Pancreas (tissue), 10 donors: Measurements from ENCODE around the gene KIT. TPM values are rescaled to one million over a fixed set of nuclear protein-coding genes. Genes with fewer than 3 reads are reported as not detected.

Experiments
- ATAC-seq, 4 donors: fragments of 200-7000 bp; cut with Tn5 transposase; one replicate each; pipeline versions ENCODE4 v1.8.0 to v1.9.1; 2020; ENCODE audit warnings: mild to moderate bottlenecking in 4 of 4, moderate library complexity in 4 of 4
- DNase-seq, 6 donors: peaks; one replicate each; pipeline ENCODE4 v3.0.0-alpha.2; 2020
- FAIRE-seq: peaks from 2 replicates; lab custom pipeline; 2012; peaks lifted over from hg19 to GRCh38; lab: Jason Lieb, UNC
- H3K27ac ChIP-seq, 4 donors: fragments of 200-600 bp; sonication (generic); 1 replicate in 3 of 4; 2 replicates in 1 of 4; pipeline versions ENCODE4 v1.5.0 to v1.8.0; 2020
- H3K27me3 ChIP-seq, 4 donors: fragments of 200-600 bp; one replicate each; pipeline ENCODE4 v1.8.0; 2021
- H3K36me3 ChIP-seq, 3 donors: fragments of 200-600 bp; sonication (generic) in 1 of 3; one replicate each; pipeline versions ENCODE4 v1.5.0 to v1.8.0; 2020 to 2021
- H3K4me1 ChIP-seq, 3 donors: fragments of 200-600 bp; one replicate each; pipeline ENCODE4 v1.8.0; 2021
- H3K4me3 ChIP-seq, 4 donors: fragments of 200-600 bp; sonication (generic) in 2 of 4; one replicate each; pipeline versions ENCODE4 v1.5.0 to v1.8.0; 2020 to 2021
- H3K9me3 ChIP-seq, 4 donors: fragments of 200-600 bp; one replicate each; pipeline ENCODE4 v1.8.0; 2021
- WGBS, 2 donors: extraction: QIAGEN DNeasy Blood & Tissue Kit; methylation state at CpG; one replicate each; pipeline ENCODE4 v1.1.7; 2013; 5-methylcytosine and 5-hydroxymethylcytosine counted together
- intact Hi-C, 3 donors: fragments of 100-400 bp; cut with DNase I; formaldehyde crosslinking; loops; one replicate each; pipeline versions ENCODE4 v1.11.1 to v1.14.2; 2022
- polyA plus RNA-seq, 2 donors: library from polyadenylated mRNA; stranded (reverse); fragments of 200-250 nt; gene quantifications; one replicate each; pipeline ENCODE4 v1.2.3, GENCODE V29; 2013
- total RNA-seq, 6 donors: library from RNA; stranded (reverse); fragmentation: NEBNext Ultra II Directional in 4 of 6; extraction: Animal tissue kit (Norgen Biotek cat#: 25700) in 4 of 6; gene quantifications; one replicate each; pipeline versions ENCODE4 v1.2.1 to v1.2.4, GENCODE V29; 2021 to 2023
- TF ChIP-seq, protein P1 (sequence below), 4 donors: fragments of 200-600 bp; sonication (generic) in 3 of 4; IDR thresholded peaks; one replicate each; pipeline versions ENCODE4 v1.5.0 to v1.8.0; 2021; ENCODE audit warnings: antibody characterized with exemption in 4 of 4
- donor health status: healthy with polysubstance abuse.
- donor health status: DM: no; HTN: no; CAD: no; lungs with moderate emphysema.
- donor health status: DM: no; HTN: no; CAD: no.
- donor health status: control.
- donor health status: control.
- donor health status: Bipolar disorder and iron deficiency.
- donor health status: DM: yes; HTN: yes; CAD: no.
- donor health status: DM: no; HTN: no; CAD: no.
- donor health status: DM: no; HTN: no; CAD: no.
- donor health status: DM: yes; HTN: yes; CAD: no.

KIT gene
- total RNA-seq = 1 to 10 TPM in 3 of 6 donors, under 1 TPM in 3; 0.63 to 4.0 (median 1.5) TPM
- polyA plus RNA-seq = 1 to 10 TPM in 1 of 2 donors, under 1 TPM in 1; 0.23 to 1.8 TPM

DNA sequence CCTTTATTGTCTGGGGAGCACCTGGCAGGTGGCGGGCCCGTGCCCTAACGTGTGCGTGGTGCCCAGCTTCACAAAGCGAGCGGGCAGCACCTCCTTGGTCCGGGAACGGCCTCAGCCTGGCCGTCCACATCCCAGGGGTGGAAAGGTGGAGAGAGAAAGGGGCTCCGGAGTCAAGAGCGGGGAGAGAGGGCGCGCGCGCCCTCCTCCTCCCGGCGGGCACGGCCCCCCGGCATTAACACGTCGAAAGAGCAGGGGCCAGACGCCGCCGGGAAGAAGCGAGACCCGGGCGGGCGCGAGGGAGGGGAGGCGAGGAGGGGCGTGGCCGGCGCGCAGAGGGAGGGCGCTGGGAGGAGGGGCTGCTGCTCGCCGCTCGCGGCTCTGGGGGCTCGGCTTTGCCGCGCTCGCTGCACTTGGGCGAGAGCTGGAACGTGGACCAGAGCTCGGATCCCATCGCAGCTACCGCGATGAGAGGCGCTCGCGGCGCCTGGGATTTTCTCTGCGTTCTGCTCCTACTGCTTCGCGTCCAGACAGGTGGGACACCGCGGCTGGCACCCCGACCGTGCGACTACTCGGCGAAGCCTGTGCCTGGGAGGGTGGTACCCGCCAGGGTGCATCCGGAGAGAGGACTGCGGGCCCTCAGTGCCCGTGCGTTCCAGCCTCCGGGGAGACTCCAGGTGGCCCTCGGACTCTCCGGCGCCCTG lies at the start of gene KIT:
Gene KIT (plus strand): TSS at position 407 of the 701 bp plus-strand sequence. CDS start 58 bp downstream, at position 465.
- DNase-seq = peak in 4 of 6 donors; percentile 15 to 74 (median 45)
- 1% methylated on average over 39 to 72 of the region's 72 CpGs for WGBS, 2 donors
- Histone ChIP-seq H3K9me3 (no peaks in the 10 kb centered on the region), H3K36me3 (no peaks in the 10 kb centered on the region), H3K4me1 (peaks cover 0 to 8% (median 5%) of the 10 kb centered on the region in 3 donors), H3K4me3 (peak within 1 kb of the TSS; percentile 25 to 60 (median 44)), H3K27me3 (no peaks in the 10 kb centered on the region), H3K27ac (peak within 1 kb of the TSS in 1 of 4 donors; percentile 21)
- no peak for FAIRE-seq
- intact Hi-C loops = no loop called here
- ATAC-seq = peak; percentile 65 to 82 (median 72)
- TF ChIP-seq, protein P1, sequence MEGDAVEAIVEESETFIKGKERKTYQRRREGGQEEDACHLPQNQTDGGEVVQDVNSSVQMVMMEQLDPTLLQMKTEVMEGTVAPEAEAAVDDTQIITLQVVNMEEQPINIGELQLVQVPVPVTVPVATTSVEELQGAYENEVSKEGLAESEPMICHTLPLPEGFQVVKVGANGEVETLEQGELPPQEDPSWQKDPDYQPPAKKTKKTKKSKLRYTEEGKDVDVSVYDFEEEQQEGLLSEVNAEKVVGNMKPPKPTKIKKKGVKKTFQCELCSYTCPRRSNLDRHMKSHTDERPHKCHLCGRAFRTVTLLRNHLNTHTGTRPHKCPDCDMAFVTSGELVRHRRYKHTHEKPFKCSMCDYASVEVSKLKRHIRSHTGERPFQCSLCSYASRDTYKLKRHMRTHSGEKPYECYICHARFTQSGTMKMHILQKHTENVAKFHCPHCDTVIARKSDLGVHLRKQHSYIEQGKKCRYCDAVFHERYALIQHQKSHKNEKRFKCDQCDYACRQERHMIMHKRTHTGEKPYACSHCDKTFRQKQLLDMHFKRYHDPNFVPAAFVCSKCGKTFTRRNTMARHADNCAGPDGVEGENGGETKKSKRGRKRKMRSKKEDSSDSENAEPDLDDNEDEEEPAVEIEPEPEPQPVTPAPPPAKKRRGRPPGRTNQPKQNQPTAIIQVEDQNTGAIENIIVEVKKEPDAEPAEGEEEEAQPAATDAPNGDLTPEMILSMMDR (IDR thresholded peaks at IDR 0.05) = no peak

DNA sequence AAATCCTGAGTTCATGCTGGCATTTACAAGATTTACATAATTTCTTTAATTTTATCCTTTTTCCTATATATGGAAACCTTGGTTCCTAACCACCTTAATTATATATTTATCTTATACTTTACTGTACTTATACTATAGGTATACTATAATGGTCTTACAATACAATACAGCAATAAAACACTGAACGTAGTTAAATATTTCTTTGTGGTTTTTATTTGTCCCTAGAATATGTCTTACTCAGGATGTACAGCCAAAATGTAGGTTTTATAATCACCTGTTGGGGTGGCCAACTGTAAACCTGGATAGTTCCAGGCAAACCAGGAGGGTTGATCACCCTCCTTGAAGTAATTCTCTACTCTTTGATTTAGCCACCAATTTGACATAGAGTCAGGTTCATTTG lies 48.4 kb upstream of the KIT start:
- no peaks in the 10 kb centered on the region for H3K27me3 ChIP-seq
- 74 to 76% methylated on average over 1 of the region's 1 CpG for WGBS, 2 donors
- TF ChIP-seq, protein P1 (IDR thresholded peaks at IDR 0.05) = no peak
- H3K27ac ChIP-seq = no peak overlapping the region
- H3K4me1 ChIP-seq = no peaks in the 10 kb centered on the region
- H3K36me3 ChIP-seq = no peaks in the 10 kb centered on the region
- FAIRE-seq (no peak), DNase-seq (no peak), ATAC-seq (no peak)
- intact Hi-C loops = no loop called here
- H3K4me3 ChIP-seq = no peak overlapping the region
- no peaks in the 10 kb centered on the region for H3K9me3 ChIP-seq

DNA sequence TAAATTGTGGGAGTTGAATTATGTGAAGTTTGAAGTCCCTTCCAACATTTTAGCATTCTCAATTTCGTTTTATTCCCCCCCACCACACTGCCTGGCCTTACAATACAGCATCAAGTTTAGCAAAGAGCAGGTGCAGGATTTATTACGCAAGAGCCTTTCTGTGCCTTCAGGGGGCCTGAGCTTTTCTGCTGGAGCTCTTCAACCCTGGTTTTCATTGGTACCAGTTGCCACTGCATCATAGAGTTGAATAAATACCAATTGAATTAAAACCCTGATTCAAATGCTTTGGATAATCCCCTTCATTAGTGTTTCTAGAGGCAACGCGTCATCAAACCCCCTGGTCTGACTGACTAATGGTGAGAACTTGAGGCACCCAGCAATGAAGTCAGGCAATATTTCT lies 43.6 kb upstream of the KIT start:
- 75 to 76% methylated on average over 4 of the region's 4 CpGs for WGBS, 2 donors
- intact Hi-C loops = no loop called here
- Histone ChIP-seq H3K4me1 (no peaks in the 10 kb centered on the region), H3K27me3 (no peaks in the 10 kb centered on the region), H3K4me3 (no peak overlapping the region), H3K27ac (no peak overlapping the region), H3K9me3 (no peaks in the 10 kb centered on the region), H3K36me3 (no peaks in the 10 kb centered on the region)
- ATAC-seq (no peak), DNase-seq (no peak), FAIRE-seq (no peak)
- TF ChIP-seq, protein P1 (IDR thresholded peaks at IDR 0.05) = no peak

DNA sequence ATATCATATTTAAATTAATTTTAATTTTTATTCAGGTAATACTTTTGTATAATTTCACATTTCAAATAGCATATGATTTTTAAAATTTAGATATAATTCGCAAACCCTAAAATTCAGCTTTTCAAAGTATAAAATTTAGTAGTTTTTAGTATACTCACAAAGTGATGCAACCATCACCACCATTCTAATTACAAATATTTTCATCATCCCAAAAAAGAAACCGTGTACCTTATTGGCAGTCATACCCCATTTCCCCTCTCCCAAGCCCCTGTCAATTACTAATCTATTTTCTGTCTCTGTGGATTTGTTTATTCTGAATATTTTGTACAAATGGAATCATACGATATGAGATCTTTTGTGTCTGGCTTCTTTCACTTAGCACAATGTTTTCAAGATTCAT lies 37.0 kb upstream of the KIT start:
- WGBS, 2 donors = 87 to 88% methylated on average over 3 of the region's 3 CpGs
- intact Hi-C loops = no loop called here
- H3K27me3 ChIP-seq = no peaks in the 10 kb centered on the region
- FAIRE-seq = no peak
- no peak overlapping the region for H3K4me3 ChIP-seq
- ATAC-seq = no peak
- H3K9me3 ChIP-seq = no peaks in the 10 kb centered on the region
- no peaks in the 10 kb centered on the region for H3K36me3 ChIP-seq
- TF ChIP-seq, protein P1 (IDR thresholded peaks at IDR 0.05) = no peak
- no peak overlapping the region for H3K27ac ChIP-seq
- DNase-seq = no peak
- peaks cover 0 to 6% (median 0%) of the 10 kb centered on the region in 3 donors for H3K4me1 ChIP-seq

DNA sequence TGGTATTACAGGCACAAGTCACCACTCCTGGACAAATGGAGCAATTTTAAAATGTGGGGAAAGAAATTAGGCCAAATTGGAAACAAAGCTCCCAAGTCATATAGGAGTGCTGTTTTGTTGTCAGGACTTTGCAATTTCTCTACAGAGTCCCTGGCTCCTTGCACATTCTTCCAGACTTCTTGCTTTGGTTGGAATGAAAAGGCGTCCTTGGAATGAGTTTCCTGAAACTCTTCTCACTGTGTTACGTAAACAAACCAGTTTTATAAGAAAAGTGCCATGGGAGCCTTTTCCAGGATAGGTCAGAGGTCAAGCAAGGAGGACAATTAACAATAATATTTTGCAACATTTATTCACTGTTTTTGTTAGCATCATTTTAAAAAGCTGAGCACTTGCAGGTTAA lies 32.4 kb upstream of the KIT start:
- 54 to 60% methylated on average over 2 of the region's 2 CpGs for WGBS, 2 donors
- TF ChIP-seq, protein P1 (IDR thresholded peaks at IDR 0.05) = no peak
- DNase-seq (no peak), ATAC-seq (peak in 3 of 4 donors; percentile 21 to 41 (median 25)), FAIRE-seq (no peak)
- intact Hi-C loops = no loop called here
- no peaks in the 10 kb centered on the region for H3K9me3 ChIP-seq
- H3K36me3 ChIP-seq = no peaks in the 10 kb centered on the region
- no peaks in the 10 kb centered on the region for H3K27me3 ChIP-seq
- H3K27ac ChIP-seq = no peak overlapping the region
- H3K4me3 ChIP-seq = no peak overlapping the region
- peaks cover 4 to 16% (median 8%) of the 10 kb centered on the region in 3 donors for H3K4me1 ChIP-seq
